Spleen (tissue), 7 donors: Measurements from ENCODE around the gene MAP1LC3A.

Experiments
- CTCF ChIP-seq, 11 experiments: fragments of 200-600 bp in 7 of 11; fragments of 450-650 bp in 4 of 11; sonication (generic) in 4 of 11; IDR thresholded peaks in 8 of 11; conservative IDR thresholded peaks in 3 of 11; 1 replicate in 7 of 11; 2 replicates in 4 of 11; pipeline versions ENCODE4 v1.4.0 to v1.8.0; 2016 to 2021; ENCODE audit warnings: antibody characterized with exemption in 11 of 11, inconsistent platforms in 4 of 11, mild to moderate bottlenecking in 1 of 11
- POLR2A ChIP-seq, 3 donors: fragments of 450-650 bp; IDR thresholded peaks; one replicate each; pipeline ENCODE4 v1.5.1; 2017; ENCODE audit warnings: antibody characterized with exemption in 3 of 3, mild to moderate bottlenecking in 1 of 3
- POLR2AphosphoS5 ChIP-seq, 3 donors: sonication (generic); formaldehyde crosslinking; IDR thresholded peaks; one replicate each; pipeline ENCODE4 v1.5.1; 2017; ENCODE audit warnings: antibody characterized with exemption in 3 of 3
- donor health status: DM: no; HTN: no; CAD: no; lungs with moderate emphysema.
- donor health status: DM: no; HTN: no; CAD: no.
- donor health status: DM: no; HTN: no; CAD: no.

GRCh38 chr20:34570859-34571306 lies 12.4 kb downstream of the MAP1LC3A start:
- TF ChIP-seq CTCF (IDR thresholded peaks at IDR 0.05 in 8 of 11, conservative IDR thresholded peaks at IDR 0.05 in 3 of 11) (no peak), POLR2A (IDR thresholded peaks at IDR 0.05) (no peak), POLR2AphosphoS5 (IDR thresholded peaks at IDR 0.05) (no peak)
